Measurements from ENCODE around the gene SORCS3.

GRCh38 chr10:104664205-104664604 lies 23.1 kb downstream of the SORCS3 start:
- TF ChIP-seq EZH2phosphoT487 (IDR thresholded peaks at IDR 0.05; ENCODE audit: low read length) (no peak), CTCF (IDR thresholded peaks at IDR 0.05; ENCODE audit: low read length) (no peak)

Measured in MM.1S (cell line).